Measurements from ENCODE around the gene TSPAN9.

DNA sequence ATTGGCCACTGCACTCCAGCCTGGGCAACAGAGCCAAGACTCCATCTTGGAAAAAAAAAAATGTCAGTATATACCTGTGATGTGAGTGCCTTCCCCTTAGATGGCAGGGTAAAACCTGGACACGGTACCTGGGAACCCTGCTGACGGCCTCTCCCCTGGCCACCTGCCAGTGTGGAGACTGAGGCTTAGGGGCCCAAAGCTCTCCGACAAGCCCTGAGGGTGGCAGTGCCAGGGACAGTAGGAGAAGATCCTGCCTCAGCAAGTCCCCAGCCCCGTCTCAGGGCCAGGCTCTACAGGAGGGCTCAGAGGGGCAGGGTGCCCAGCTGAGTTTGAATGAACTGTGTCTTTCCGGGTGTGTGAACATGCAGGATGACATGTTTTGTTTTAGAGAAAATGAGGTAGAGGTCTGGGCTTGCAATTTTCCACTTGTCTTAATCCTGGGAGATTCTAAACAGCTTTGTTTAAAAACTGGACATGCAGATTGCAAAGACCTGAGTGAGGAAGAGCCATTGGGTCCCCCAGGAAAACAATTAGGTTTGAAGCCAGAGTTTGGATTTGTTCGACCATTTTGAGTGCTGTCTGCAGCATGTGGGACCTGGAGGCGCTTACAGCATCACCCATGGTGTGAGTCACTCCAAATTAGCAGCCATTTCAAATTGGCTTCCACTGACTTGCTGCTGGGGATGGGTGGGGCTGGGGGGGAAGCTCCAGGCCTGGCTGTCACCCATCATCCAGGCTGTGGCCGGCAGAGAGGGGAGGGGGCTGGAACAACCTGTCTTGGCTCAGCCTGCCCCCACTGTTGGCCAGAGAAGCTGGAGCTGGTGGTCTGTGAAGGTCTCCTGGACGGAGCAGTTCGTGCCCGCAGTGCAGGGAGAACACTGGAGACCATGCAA is 10.8 kb downstream of the TSPAN9 start:
- TF ChIP-seq, protein P1, sequence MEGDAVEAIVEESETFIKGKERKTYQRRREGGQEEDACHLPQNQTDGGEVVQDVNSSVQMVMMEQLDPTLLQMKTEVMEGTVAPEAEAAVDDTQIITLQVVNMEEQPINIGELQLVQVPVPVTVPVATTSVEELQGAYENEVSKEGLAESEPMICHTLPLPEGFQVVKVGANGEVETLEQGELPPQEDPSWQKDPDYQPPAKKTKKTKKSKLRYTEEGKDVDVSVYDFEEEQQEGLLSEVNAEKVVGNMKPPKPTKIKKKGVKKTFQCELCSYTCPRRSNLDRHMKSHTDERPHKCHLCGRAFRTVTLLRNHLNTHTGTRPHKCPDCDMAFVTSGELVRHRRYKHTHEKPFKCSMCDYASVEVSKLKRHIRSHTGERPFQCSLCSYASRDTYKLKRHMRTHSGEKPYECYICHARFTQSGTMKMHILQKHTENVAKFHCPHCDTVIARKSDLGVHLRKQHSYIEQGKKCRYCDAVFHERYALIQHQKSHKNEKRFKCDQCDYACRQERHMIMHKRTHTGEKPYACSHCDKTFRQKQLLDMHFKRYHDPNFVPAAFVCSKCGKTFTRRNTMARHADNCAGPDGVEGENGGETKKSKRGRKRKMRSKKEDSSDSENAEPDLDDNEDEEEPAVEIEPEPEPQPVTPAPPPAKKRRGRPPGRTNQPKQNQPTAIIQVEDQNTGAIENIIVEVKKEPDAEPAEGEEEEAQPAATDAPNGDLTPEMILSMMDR (IDR thresholded peaks at IDR 0.05) = no peak
- no peak for TF ChIP-seq POLR2A (IDR thresholded peaks at IDR 0.05)

Measured in body of pancreas (tissue), 4 donors.